Measurements from ENCODE around the gene NSF. TPM values are rescaled to one million over a fixed set of nuclear protein-coding genes. Genes with fewer than 3 reads are reported as not detected.
"Not testable (repeated sequence)": the region's sequence is repeated elsewhere in the genome, so short reads cannot be mapped to it uniquely, and the experiment has no call there.

NSF gene
- total RNA-seq, 1 donor from 2014 or later: 13.0 TPM

DNA sequence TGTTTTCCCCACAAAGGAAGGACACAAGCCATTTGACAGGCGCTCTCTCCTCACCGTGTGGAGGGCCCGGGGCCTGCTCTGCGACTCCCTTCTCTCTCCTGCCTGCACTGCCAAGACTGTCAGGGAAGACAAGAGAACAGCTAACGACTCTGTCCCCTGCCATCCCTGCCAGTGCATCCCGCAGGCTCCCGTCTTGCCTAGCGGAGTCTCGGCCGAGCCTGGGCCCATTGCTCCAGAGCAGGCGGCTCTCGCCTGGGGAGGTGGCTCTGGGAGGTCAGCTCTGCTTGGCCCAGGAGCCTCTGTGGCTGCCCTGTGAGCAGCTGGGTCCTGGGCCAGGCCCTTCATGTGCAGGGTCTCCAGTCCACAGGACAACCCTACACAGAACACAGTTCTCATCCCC is 175.0 kb downstream of the NSF start:
- no peak for DNase-seq (ENCODE audit: low spot score in 2 of 2)
- intact Hi-C loops (cut with DNase I): no loop called here

DNA sequence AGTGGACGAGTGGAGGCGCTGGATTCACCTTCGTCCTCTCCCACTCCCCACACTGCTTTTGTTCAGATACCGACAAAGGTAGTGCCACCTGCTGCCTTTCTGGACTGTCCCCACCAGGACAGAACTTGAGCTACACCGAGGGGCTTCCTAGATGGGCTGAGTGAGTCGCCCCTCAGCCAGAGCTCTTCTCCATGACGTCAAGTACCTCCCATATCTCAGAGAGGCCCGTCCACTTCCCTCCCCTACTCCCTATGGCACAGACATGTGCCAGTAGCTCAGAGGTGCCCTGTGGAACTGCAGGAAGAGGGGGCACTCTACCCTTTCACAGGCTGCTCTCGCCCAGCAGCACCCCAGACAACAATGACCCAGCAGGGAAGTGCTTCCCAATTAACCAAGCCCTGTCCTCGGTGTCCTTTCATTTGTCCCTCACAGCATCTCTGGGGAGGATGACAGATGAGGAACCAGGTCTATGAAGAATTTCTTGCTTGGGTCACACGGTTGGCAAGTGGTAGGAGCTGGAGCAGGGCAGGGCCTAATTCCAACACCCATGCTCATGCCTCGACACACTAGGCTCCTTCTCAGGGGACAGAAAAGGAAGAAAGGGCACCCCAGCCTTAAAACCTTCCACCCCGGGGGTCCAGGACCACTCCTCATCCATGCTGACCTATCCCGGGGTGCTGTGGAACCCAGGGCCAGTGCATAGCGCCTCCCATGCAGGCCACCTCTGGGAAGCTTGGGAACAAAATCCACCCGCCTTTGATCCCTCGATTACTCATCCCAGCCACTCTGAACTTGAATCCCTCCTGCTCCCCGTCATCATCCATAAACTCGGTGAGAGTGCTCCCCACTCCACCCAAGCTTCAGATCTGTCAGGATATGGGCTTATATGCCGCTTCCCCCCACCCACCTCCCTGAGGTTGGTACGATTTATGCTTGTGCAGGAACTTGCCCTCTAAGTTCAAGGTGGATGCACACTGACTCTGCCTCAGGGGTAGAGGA is 176.3 kb downstream of the NSF start:
- no peaks in the 10 kb centered on the region for H3K36me3 ChIP-seq

More for the DNA sequence above, 175.0 kb downstream of the NSF start:
- TF ChIP-seq, protein P1, sequence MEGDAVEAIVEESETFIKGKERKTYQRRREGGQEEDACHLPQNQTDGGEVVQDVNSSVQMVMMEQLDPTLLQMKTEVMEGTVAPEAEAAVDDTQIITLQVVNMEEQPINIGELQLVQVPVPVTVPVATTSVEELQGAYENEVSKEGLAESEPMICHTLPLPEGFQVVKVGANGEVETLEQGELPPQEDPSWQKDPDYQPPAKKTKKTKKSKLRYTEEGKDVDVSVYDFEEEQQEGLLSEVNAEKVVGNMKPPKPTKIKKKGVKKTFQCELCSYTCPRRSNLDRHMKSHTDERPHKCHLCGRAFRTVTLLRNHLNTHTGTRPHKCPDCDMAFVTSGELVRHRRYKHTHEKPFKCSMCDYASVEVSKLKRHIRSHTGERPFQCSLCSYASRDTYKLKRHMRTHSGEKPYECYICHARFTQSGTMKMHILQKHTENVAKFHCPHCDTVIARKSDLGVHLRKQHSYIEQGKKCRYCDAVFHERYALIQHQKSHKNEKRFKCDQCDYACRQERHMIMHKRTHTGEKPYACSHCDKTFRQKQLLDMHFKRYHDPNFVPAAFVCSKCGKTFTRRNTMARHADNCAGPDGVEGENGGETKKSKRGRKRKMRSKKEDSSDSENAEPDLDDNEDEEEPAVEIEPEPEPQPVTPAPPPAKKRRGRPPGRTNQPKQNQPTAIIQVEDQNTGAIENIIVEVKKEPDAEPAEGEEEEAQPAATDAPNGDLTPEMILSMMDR (IDR thresholded peaks at IDR 0.05): no peak
- Histone ChIP-seq H3K9me3 (no peaks in the 10 kb centered on the region), H3K4me3 (no peak overlapping the region), H3K36me3 (no peaks in the 10 kb centered on the region), H3K4me1 (peaks cover 0 to 8% of the 10 kb centered on the region in 2 donors), H3K27ac (no peak overlapping the region), H3K27me3 (no peaks in the 10 kb centered on the region)

DNA sequence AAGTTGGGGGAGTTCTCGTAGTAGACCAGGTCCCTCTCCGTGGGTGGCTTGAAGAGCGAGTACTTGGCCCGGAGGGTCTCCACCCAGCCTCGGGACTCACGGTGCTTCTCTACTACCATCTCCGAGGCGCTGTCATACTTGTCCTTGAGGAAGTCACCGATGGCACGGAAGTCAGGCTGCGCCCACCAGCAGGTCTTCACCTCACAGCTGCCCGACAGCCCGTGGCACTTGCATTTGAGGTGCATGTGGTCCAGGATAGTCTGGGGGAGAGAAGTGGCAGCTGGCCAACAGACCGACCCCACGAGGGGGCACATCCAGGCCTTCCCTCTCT is 178.0 kb downstream of the NSF start:
- no peaks in the 10 kb centered on the region for H3K36me3 ChIP-seq
- H3K9me3 ChIP-seq: no peaks in the 10 kb centered on the region
- H3K4me3 ChIP-seq: no peak overlapping the region
- no peak overlapping the region for H3K27ac ChIP-seq
- no peaks in the 10 kb centered on the region for H3K27me3 ChIP-seq
- H3K4me1 ChIP-seq: peaks cover 2 to 15% of the 10 kb centered on the region in 2 donors
- intact Hi-C loops (cut with DNase I): no loop called here
- DNase-seq (ENCODE audit: low spot score in 2 of 2): no peak
- TF ChIP-seq, protein P1 (IDR thresholded peaks at IDR 0.05): no peak

More for the DNA sequence above, 176.3 kb downstream of the NSF start:
- intact Hi-C loops (cut with DNase I): no loop called here
- Histone ChIP-seq H3K4me3 (no peak overlapping the region), H3K9me3 (no peaks in the 10 kb centered on the region), H3K4me1 (peaks cover 2 to 10% of the 10 kb centered on the region in 2 donors), H3K27ac (no peak overlapping the region), H3K27me3 (no peaks in the 10 kb centered on the region)
- DNase-seq (ENCODE audit: low spot score in 2 of 2): no peak
- TF ChIP-seq, protein P1 (IDR thresholded peaks at IDR 0.05): no peak

DNA sequence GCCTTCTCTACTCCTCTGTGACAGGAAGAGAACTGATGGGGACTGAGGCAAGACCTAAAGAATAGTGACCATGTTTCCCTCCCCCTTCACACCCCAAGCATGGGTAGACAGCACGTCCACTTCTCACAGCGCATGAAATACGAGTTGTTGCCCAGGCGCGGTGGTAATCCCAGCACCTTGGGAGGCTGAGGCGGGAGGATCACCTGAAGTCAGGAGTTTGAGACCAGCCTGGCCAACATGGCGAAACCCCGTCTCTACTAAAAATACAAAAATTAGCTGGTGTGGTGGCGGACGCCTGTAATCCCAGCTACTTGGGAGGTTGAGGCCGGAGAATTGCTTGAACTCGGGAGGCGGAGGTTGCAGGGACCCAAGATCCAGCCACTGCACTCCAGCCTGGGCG is 178.4 kb downstream of the NSF start:
- H3K4me3 ChIP-seq; intact Hi-C loops (cut with DNase I); H3K27me3 ChIP-seq; DNase-seq (ENCODE audit: low spot score in 2 of 2); H3K36me3 ChIP-seq; H3K27ac ChIP-seq; H3K9me3 ChIP-seq: not testable (repeated sequence)
- peaks cover 2 to 15% of the 10 kb centered on the region in 2 donors for H3K4me1 ChIP-seq

DNA sequence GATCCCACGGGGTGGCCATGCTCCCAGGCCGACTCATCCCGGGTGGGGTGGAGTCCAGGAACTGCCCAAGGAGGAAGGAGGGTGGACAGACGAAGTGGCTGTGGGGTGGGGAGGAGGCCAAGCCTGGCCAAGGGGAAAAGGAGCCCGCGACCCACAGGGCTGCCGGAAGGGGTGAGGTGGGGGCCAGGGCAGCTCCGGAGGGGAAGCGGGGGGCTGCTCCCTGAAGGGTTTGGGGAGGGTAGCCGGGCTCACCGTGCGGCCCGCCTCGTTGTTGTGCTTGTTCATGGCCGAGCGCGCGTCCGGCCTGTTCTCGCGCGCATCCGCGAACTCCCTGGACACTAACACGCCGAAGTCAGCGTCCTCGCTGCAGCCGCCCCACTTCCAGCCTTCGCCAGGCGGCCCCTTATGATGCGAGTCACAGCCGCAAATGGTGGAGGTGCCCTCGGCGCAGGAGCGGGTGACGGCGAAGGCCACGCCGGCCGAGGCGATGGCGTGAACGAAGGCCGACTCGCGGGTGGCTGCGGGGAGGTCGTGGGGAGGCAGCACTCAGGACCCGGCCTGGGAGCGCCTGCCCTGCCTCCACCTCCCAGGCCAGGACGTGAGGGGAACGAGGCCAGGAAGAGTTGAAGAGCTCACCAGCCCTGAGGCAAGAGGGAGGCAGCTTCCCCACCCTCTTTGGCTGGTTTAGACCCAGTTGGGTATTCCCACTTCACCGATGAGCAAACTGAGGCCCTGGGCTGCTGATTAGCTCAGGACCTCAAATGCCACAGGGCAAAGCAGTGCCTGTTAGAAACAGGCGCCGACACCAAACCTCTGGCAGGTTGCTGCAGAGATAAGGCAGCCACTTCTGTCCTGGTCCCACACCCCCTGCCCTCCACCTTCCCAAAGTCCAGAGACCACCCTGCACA is 179.3 kb downstream of the NSF start:
- no peak overlapping the region for H3K27ac ChIP-seq
- TF ChIP-seq, protein P1 (IDR thresholded peaks at IDR 0.05): no peak
- no peak for DNase-seq (ENCODE audit: low spot score in 2 of 2)
- H3K4me3 ChIP-seq: peak overlapping the region; percentile 45 to 47
- no peaks in the 10 kb centered on the region for H3K27me3 ChIP-seq
- H3K4me1 ChIP-seq: peaks cover 2 to 15% of the 10 kb centered on the region in 2 donors
- H3K36me3 ChIP-seq: no peaks in the 10 kb centered on the region
- no peaks in the 10 kb centered on the region for H3K9me3 ChIP-seq
- intact Hi-C loops (cut with DNase I): no loop called here

Data from ascending aorta (tissue), 2 donors.